ENCODE results near the gene BRMS1L. TPM values are rescaled to one million over a fixed set of nuclear protein-coding genes. Genes with fewer than 3 reads are reported as not detected.

BRMS1L gene
- total RNA-seq, 2 experiments from 2014 or later: 4.5 to 5.7 TPM

GRCh38 chr14:35915185-35915584 is 89.0 kb downstream of the BRMS1L start:
- H3K9me3 ChIP-seq (ENCODE audit: low read length): no peaks in the 10 kb centered on the region
- intact Hi-C loops (cut with micrococcal nuclease; ENCODE audit: unreplicated experiment): no loop called here
- CTCF ChIA-PET (ENCODE audit: unreplicated experiment): no interaction called here
- H3K4me1 ChIP-seq (ENCODE audit: insufficient read depth, low read length, poor library complexity, severe bottlenecking): no peaks in the 10 kb centered on the region
- H3K4me3 ChIP-seq (ENCODE audit: low read depth, low read length, poor library complexity, severe bottlenecking): no peak overlapping the region
- TF ChIP-seq CTCF (conservative IDR thresholded peaks at IDR 0.05; ENCODE audit: low read length) (no peak), EZH2phosphoT487 (IDR thresholded peaks at IDR 0.05; ENCODE audit: borderline replicate concordance, low read depth, low read length) (no peak)
- H4K20me1 ChIP-seq (ENCODE audit: insufficient read depth, low read length): no peaks in the 10 kb centered on the region
- no peak overlapping the region for H3K27ac ChIP-seq (ENCODE audit: low read depth, low read length, poor library complexity, severe bottlenecking)
- no TSS peak for BruUV-seq (replicated peaks)
- POLR2A ChIA-PET: interaction anchor here (0.6 kb wide), 1 partner anchor 44 kb away, joined by 3 read pairs; no protein-coding TSS in a partner anchor
- no peak overlapping the region for H3K4me2 ChIP-seq (ENCODE audit: low read length)
- no peak for DNase-seq (ENCODE audit: low spot score)
- no peaks in the 10 kb centered on the region for H3K79me2 ChIP-seq (ENCODE audit: insufficient read depth, low read depth, low read length)
- no peaks in the 10 kb centered on the region for H3K36me3 ChIP-seq (ENCODE audit: insufficient read depth, low read length)
- no peak overlapping the region for H2AFZ ChIP-seq (ENCODE audit: low read length)
- no peaks in the 10 kb centered on the region for H3K9me2 ChIP-seq (ENCODE audit: insufficient read depth, low read length)

GRCh38 chr14:35915775-35916174 is 89.6 kb downstream of the BRMS1L start:
- no peaks in the 10 kb centered on the region for H4K20me1 ChIP-seq (ENCODE audit: insufficient read depth, low read length)
- H3K4me1 ChIP-seq (ENCODE audit: insufficient read depth, low read length, poor library complexity, severe bottlenecking): no peaks in the 10 kb centered on the region
- H3K9me2 ChIP-seq (ENCODE audit: insufficient read depth, low read length): no peaks in the 10 kb centered on the region
- no peaks in the 10 kb centered on the region for H3K9me3 ChIP-seq (ENCODE audit: low read length)
- no peak overlapping the region for H3K4me3 ChIP-seq (ENCODE audit: low read depth, low read length, poor library complexity, severe bottlenecking)
- H3K4me2 ChIP-seq (ENCODE audit: low read length): no peak overlapping the region
- H3K79me2 ChIP-seq (ENCODE audit: insufficient read depth, low read depth, low read length): no peaks in the 10 kb centered on the region
- no peaks in the 10 kb centered on the region for H3K36me3 ChIP-seq (ENCODE audit: insufficient read depth, low read length)
- BruUV-seq (replicated peaks): no TSS peak
- DNase-seq (ENCODE audit: low spot score): no peak
- no peak overlapping the region for H2AFZ ChIP-seq (ENCODE audit: low read length)
- POLR2A ChIA-PET: interaction anchor here (0.6 kb wide), 1 partner anchor 44 kb away, joined by 3 read pairs; no protein-coding TSS in a partner anchor
- CTCF ChIA-PET (ENCODE audit: unreplicated experiment): no interaction called here
- intact Hi-C loops (cut with micrococcal nuclease; ENCODE audit: unreplicated experiment): no loop called here
- TF ChIP-seq EZH2phosphoT487 (IDR thresholded peaks at IDR 0.05; ENCODE audit: borderline replicate concordance, low read depth, low read length): no peak
- no peak for TF ChIP-seq CTCF (conservative IDR thresholded peaks at IDR 0.05; ENCODE audit: low read length)
- H3K27ac ChIP-seq (ENCODE audit: low read depth, low read length, poor library complexity, severe bottlenecking): no peak overlapping the region

Other genes with a start within 250 kb of the BRMS1L start
- 25.5 and 27.6 TPM in 2 replicates for gene RALGAPA1, start 17.0 kb upstream of the BRMS1L start, total RNA-seq (2014; rRNA removed; shearing (Covaris generic))
- gene RALGAPA1, start 17.0 kb upstream of the BRMS1L start, total RNA-seq (2022): 36.5 and 39.0 TPM in 2 replicates

Data from OCI-LY7 (cell line).